Muscle layer of colon (tissue), 2 donors: Measurements from ENCODE around the gene KRT33B.
"Not testable (repeated sequence)": the region's sequence is repeated elsewhere in the genome, so short reads cannot be mapped to it uniquely, and the experiment has no call there.

Experiments
- H3K27ac ChIP-seq: one replicate; pipeline ENCODE4 v1.7.0; 2013; ENCODE audit warnings: low read depth, mild to moderate bottlenecking, low read length, moderate library complexity
- H3K27me3 ChIP-seq, 2 donors: one replicate each; pipeline ENCODE4 v1.7.0; 2013; ENCODE audit warnings: low read length in 2 of 2, mild to moderate bottlenecking in 2 of 2; ENCODE audit not compliant: insufficient read depth in 2 of 2, control insufficient read depth in 1 of 2
- H3K36me3 ChIP-seq: one replicate; pipeline ENCODE4 v1.7.0; 2013; ENCODE audit warnings: mild to moderate bottlenecking, low read length; ENCODE audit not compliant: insufficient read depth
- H3K4me1 ChIP-seq: one replicate; pipeline ENCODE4 v1.7.0; 2013; ENCODE audit warnings: mild to moderate bottlenecking, low read length; ENCODE audit not compliant: insufficient read depth
- H3K4me3 ChIP-seq, 2 donors: one replicate each; pipeline ENCODE4 v1.7.0; 2013; ENCODE audit warnings: low read length in 2 of 2, low read depth in 1 of 2, mild to moderate bottlenecking in 1 of 2, moderate library complexity in 1 of 2
- H3K9ac ChIP-seq: one replicate; pipeline ENCODE4 v1.7.0; 2013; ENCODE audit warnings: low read length
- H3K9me3 ChIP-seq: one replicate; pipeline ENCODE4 v1.7.0; 2013; ENCODE audit warnings: mild to moderate bottlenecking, low read length
- donor health status: abdominal sarcoma.
- donor health status: Adenocarcinoma of cecum.

Gene KRT33B

DNA sequence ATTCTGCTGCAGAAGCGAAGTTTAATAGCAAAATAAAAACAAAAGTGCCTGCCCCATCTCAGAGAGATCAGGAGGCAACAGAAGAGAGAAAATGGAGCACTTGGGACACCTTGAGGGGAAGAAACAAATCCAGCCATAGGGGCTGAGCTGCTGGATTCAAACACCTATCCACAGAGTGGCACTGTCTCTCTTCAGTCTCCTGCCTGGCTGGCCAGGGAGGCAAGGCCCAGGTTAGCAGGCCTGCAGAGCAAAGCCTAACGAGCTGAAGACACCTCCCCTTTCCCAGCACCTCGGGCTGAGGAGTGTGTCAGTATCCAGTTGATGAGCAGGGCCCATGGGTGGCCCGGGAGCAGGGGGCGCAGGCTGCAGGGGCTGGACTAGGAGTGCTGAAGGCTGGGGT lies 36.6 kb upstream of the KRT33B start:
- no peak overlapping the region for H3K27ac ChIP-seq

DNA sequence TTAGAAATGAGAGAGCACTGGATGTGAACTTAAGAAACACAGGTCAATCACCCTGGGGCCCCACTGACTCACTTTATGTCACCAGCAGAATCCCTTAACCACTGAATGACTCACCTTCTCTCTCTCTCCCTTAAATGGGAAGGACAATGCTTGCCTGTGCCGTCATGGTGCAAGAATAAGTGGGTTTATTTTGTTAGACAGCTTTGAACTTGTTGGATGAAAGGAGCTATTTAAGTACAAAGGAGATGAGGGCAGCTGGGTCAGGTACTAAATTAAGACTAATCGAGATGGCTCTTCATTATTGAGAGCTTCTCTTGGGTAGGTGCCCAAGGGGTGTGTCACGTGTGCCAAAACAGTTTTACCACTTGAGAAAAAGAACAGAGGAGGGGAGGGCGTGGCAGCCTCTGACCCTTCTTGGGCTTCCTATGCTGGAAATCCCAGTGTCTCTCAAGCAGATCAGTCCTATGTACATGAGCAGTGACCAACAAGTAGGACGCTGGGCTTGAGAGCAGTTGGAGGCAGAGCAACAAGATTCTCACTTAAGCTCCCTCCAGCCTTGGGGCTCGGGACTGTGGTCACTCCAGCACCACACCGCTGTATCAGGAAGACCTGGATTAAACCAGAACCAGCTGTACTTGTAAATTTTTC lies 34.5 kb upstream of the KRT33B start:
- H3K4me1 ChIP-seq = no peaks in the 10 kb centered on the region
- H3K4me3 ChIP-seq = no peak overlapping the region
- no peaks in the 10 kb centered on the region for H3K27me3 ChIP-seq
- H3K36me3 ChIP-seq = no peaks in the 10 kb centered on the region
- no peak overlapping the region for H3K9ac ChIP-seq
- no peaks in the 10 kb centered on the region for H3K9me3 ChIP-seq
- no peak overlapping the region for H3K27ac ChIP-seq

More for the DNA sequence above, 36.6 kb upstream of the KRT33B start:
- H3K9ac ChIP-seq = no peak overlapping the region
- H3K4me1 ChIP-seq = no peaks in the 10 kb centered on the region
- no peak overlapping the region for H3K4me3 ChIP-seq
- no peaks in the 10 kb centered on the region for H3K36me3 ChIP-seq
- H3K27me3 ChIP-seq = no peaks in the 10 kb centered on the region
- no peaks in the 10 kb centered on the region for H3K9me3 ChIP-seq

- Histone ChIP-seq H3K4me1 (no peaks in the 10 kb centered on the region), H3K27me3 (no peaks in the 10 kb centered on the region), H3K36me3 (no peaks in the 10 kb centered on the region), H3K27ac (no peak overlapping the region), H3K4me3 (no peak overlapping the region), H3K9me3 (no peaks in the 10 kb centered on the region), H3K9ac (no peak overlapping the region)
These were observed 33.9 kb upstream of the KRT33B start for GRCh38 chr17:41403404-41404023.

- no peaks in the 10 kb centered on the region for H3K4me1 ChIP-seq
- H3K9me3 ChIP-seq = no peaks in the 10 kb centered on the region
- H3K4me3 ChIP-seq = no peak overlapping the region
- H3K27ac ChIP-seq = no peak overlapping the region
- H3K9ac ChIP-seq = no peak overlapping the region
- no peaks in the 10 kb centered on the region for H3K27me3 ChIP-seq
- no peaks in the 10 kb centered on the region for H3K36me3 ChIP-seq
These were observed 32.5 kb upstream of the KRT33B start for GRCh38 chr17:41402161-41402560.

DNA sequence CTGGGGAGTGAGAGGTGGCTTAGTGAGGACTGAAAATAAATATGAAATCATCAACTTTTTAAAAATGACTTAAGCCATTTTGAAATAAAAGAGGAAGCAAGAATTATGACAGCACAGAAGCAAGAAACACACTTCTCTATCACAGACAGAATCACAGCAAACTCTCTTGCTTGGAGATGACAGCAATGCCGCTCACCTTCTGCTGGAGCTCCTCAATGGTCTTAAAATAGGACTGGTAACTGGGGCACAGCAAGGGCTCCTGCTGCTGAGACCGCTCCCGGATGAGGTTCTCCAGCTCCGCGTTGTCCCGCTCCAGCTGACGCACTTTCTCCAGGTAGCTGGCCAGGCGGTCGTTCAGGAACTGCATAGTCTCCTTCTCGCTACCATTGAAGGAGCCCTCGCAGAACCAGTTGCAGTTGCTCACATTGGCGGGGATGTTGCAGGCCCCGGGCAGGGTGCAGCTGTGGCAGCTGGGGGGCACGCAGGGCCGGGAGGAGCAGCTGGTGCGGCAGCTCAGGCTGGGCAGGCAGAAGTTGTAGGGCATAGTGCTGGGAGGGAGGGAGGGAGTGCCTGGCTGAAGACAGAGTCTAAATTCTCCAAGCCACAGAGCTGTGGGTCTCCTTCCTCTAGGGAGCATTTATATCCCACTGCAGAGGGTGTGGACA lies 27.5 kb upstream of the KRT33B start, which contains the start of gene KRT31:
TSS of gene KRT31 (minus strand) at position 613 of the 665 bp plus-strand sequence. CDS start at position 544, 69 bp downstream.
- H3K4me3 ChIP-seq = no peak within 1 kb of the TSS
- no peaks in the 10 kb centered on the region for H3K4me1 ChIP-seq
- no peaks in the 10 kb centered on the region for H3K9me3 ChIP-seq
- H3K36me3 ChIP-seq = no peaks in the 10 kb centered on the region
- H3K9ac ChIP-seq = no peak within 1 kb of the TSS
- no peak within 1 kb of the TSS for H3K27ac ChIP-seq
- no peaks in the 10 kb centered on the region for H3K27me3 ChIP-seq

DNA sequence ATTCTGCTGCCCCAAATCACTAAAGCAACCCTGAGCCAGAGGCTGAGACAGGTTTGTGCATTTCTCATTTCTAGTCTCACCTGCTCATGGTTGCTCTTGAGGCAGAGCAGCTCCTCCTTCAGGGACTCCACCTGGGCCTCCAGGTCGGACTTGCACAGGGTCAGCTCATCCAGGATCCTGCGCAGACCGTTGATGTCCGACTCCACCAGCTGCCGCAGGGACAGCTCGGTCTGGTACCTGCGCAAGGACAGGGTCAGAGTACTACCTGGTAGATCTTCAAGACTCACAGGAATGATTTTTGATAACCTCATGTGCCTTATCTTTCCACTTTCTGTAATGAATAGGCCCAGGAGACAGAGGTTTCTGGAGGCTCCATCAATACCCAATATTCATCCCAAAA lies 26.7 kb upstream of the KRT33B start:
- Histone ChIP-seq H3K27ac (no peak overlapping the region), H3K4me1 (no peaks in the 10 kb centered on the region), H3K4me3 (no peak overlapping the region), H3K9ac (no peak overlapping the region), H3K36me3 (no peaks in the 10 kb centered on the region), H3K27me3 (no peaks in the 10 kb centered on the region), H3K9me3 (no peaks in the 10 kb centered on the region)

DNA sequence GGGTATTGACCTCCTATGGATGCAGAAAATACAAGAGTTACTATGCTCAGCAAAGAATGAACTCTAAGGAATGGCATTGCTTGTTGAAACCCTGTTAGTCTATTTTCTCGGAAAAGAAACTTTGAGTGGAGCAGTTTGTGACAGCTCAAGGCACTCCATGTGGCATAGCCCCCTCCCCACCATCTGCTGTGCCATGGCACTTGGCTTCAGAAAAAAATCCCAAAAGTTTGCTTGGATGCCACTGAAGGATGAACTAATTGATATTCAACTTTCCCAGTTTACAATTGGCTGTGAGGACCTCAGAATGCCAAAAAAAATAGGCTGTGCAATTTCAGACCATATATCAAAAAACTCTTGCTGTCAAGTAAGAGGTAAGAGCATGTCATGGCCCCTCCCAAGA lies 26.0 kb upstream of the KRT33B start:
- H3K9me3 ChIP-seq = no peaks in the 10 kb centered on the region
- H3K27ac ChIP-seq = no peak overlapping the region
- no peak overlapping the region for H3K9ac ChIP-seq
- H3K4me1 ChIP-seq = no peaks in the 10 kb centered on the region
- H3K36me3 ChIP-seq = no peaks in the 10 kb centered on the region
- H3K4me3 ChIP-seq = no peak overlapping the region
- H3K27me3 ChIP-seq = no peaks in the 10 kb centered on the region

GRCh38 chr17:41395044-41395443 lies 25.4 kb upstream of the KRT33B start:
- H3K9me3 ChIP-seq, H3K4me1 ChIP-seq, H3K4me3 ChIP-seq, H3K9ac ChIP-seq, H3K27ac ChIP-seq, H3K27me3 ChIP-seq, H3K36me3 ChIP-seq: not testable (repeated sequence)

GRCh38 chr17:41394254-41394996 lies 24.8 kb upstream of the KRT33B start:
- Histone ChIP-seq H3K4me3 (no peak overlapping the region), H3K9ac (no peak overlapping the region), H3K27me3 (no peaks in the 10 kb centered on the region), H3K4me1 (no peaks in the 10 kb centered on the region), H3K9me3 (no peaks in the 10 kb centered on the region), H3K27ac (no peak overlapping the region), H3K36me3 (no peaks in the 10 kb centered on the region)

DNA sequence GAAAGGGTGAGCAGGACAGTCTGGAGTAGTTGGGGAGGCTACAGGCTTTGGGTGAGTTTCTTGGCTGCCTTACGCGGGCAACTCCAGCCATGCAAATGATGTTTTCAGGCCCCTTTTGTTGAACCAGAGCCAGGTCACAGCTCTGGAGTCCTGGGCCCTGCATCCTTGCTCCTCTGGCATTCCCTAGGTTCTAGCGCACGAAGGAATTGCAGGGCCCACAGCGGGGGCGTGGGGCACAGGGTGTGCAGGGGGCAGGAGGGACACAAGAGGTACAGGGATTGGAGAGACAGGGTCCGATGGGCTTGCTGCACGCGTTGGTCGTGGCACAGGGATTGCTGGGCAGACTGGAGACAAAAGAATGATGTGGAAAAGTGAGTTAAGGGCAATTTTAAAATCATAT lies 24.2 kb upstream of the KRT33B start:
- no peaks in the 10 kb centered on the region for H3K27me3 ChIP-seq
- no peak overlapping the region for H3K4me3 ChIP-seq
- H3K9me3 ChIP-seq = no peaks in the 10 kb centered on the region
- no peak overlapping the region for H3K27ac ChIP-seq
- H3K4me1 ChIP-seq = no peaks in the 10 kb centered on the region
- no peaks in the 10 kb centered on the region for H3K36me3 ChIP-seq
- no peak overlapping the region for H3K9ac ChIP-seq

DNA sequence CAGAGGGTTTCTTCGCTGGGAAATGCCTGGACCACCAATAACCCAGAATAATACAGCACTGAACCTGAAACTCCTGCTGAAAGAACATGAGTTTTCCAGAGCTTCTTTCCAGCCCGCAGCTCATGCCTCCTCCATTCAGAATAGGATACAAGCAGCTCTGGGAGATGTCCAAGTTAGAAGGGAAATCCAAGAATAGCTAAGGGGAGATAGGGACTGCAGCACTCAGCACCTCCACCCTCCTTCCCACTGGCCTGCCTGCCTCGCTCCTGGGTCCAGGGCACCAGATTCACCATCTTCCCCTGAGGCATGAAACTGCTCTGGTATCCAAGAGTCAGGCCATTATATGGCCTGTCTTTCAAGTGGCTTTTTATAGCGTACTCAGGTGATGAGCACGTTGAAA lies 23.7 kb upstream of the KRT33B start:
- Histone ChIP-seq H3K4me1 (no peaks in the 10 kb centered on the region), H3K27me3 (no peaks in the 10 kb centered on the region), H3K36me3 (no peaks in the 10 kb centered on the region), H3K27ac (no peak overlapping the region), H3K9ac (no peak overlapping the region), H3K4me3 (no peak overlapping the region), H3K9me3 (no peaks in the 10 kb centered on the region)
